ENCODE measurements around the gene PLCB1.

DNA sequence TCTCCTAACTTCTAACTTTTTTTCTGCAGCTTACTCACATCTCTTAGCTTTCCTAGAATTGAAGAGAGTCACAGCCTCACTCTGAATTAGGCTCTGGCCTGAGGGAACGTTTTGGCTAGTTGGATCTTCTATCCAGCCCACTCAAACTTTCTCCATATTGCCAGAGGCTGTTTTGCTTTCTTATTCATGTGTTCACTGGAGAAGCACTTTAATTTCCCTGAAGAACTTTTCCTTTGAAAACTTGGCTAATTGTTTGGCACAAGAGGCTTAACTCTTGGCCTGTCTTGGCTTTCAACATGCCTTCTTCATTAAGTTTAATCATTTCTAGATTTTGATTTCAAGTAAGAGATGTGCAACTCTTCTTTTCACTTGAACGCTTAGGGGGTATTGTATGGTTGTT, 798.7 kb downstream of the PLCB1 start:
- TF ChIP-seq ATF2 (IDR thresholded peaks at IDR 0.05; ENCODE audit: low read length): no peak
- no peak for TF ChIP-seq NR2F1 (conservative IDR thresholded peaks at IDR 0.05)
- no peak for TF ChIP-seq USF1 (IDR thresholded peaks at IDR 0.05; ENCODE audit: borderline replicate concordance, extremely low read length, insufficient read depth, low read depth, low read length)
- TF ChIP-seq, protein P1, sequence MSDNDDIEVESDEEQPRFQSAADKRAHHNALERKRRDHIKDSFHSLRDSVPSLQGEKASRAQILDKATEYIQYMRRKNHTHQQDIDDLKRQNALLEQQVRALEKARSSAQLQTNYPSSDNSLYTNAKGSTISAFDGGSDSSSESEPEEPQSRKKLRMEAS (IDR thresholded peaks at IDR 0.05; ENCODE audit: low read depth, low read length): no peak
- TF ChIP-seq SMAD1 (IDR thresholded peaks at IDR 0.05; ENCODE audit: low read depth, partially characterized antibody): no peak
- no peak for TF ChIP-seq ZBED1 (IDR thresholded peaks at IDR 0.05; ENCODE audit: borderline replicate concordance)
- no peak for TF ChIP-seq PBX3 (IDR thresholded peaks at IDR 0.05; ENCODE audit: insufficient replicate concordance, low read depth, low read length)
- no peak for TF ChIP-seq NRF1 (conservative IDR thresholded peaks at IDR 0.05; ENCODE audit: low read depth, low read length)
- no peak for TF ChIP-seq ETV6 (conservative IDR thresholded peaks at IDR 0.05 in 1 of 2, IDR thresholded peaks at IDR 0.05 in 1 of 2; ENCODE audit: borderline replicate concordance in 1 of 2, low read depth in 1 of 2)
- no peak for TF ChIP-seq CTCF (IDR thresholded peaks at IDR 0.05 in 2 of 3, conservative IDR thresholded peaks at IDR 0.05 in 1 of 3; ENCODE audit: control insufficient read depth in 2 of 3, extremely low read depth in 1 of 3, insufficient read depth in 1 of 3, low read depth in 3 of 3, low read length in 3 of 3)
- TF ChIP-seq POLR2A (IDR thresholded peaks at IDR 0.05; ENCODE audit: low read depth, low read length): no peak
- TF ChIP-seq PRDM15 (CRISPR knock-in tag; IDR thresholded peaks at IDR 0.05): no peak
- no peak for TF ChIP-seq HCFC1 (IDR thresholded peaks at IDR 0.05; ENCODE audit: low read length)
